WTC11 (cell line): ENCODE data around the gene ESRRA. TPM values are rescaled to one million over a fixed set of nuclear protein-coding genes. Genes with fewer than 3 reads are reported as not detected.

Source experiments
- ATAC-seq: fragments of 200-7000 bp; cut with Tn5 transposase; 2 replicates; pipeline ENCODE4 v1.10.0; 2021; ENCODE audit warnings: mild to moderate bottlenecking, moderate library complexity
- CTCF ChIA-PET: fragments of 300-600 bp; sonication (Branson Sonifier 250); formaldehyde crosslinking; loops from one replicate; lab custom pipeline; 2021; ENCODE audit warnings: antibody characterized with exemption; lab: Charles Lee
- POLR2A ChIA-PET: fragments of 350-600 bp; sonication (Branson Sonifier 250); formaldehyde crosslinking; loops from one replicate; lab custom pipeline; 2021; ENCODE audit warnings: antibody characterized with exemption; lab: Charles Lee
- DNase-seq: peaks from one replicate; pipeline ENCODE4 v3.0.0; 2021; ENCODE audit warnings: low spot score
- H3K27ac Mint-ChIP-seq: 2 replicates; pipeline ENCODE4 v1.8.0; 2021; ENCODE audit warnings: mixed read lengths
- H3K27me3 Mint-ChIP-seq: 2 replicates; pipeline ENCODE4 v1.8.0; 2021; ENCODE audit warnings: low read depth, mild to moderate bottlenecking, moderate library complexity, mixed read lengths
- H3K36me3 Mint-ChIP-seq: 2 replicates; pipeline ENCODE4 v1.8.0; 2021; ENCODE audit warnings: mixed read lengths
- H3K4me1 Mint-ChIP-seq: 2 replicates; pipeline ENCODE4 v1.8.0; 2022; ENCODE audit warnings: mixed read lengths
- H3K4me3 Mint-ChIP-seq: 2 replicates; pipeline ENCODE4 v1.8.0; 2021; ENCODE audit warnings: mild to moderate bottlenecking, moderate library complexity, mixed read lengths
- H3K9me3 Mint-ChIP-seq: 2 replicates; pipeline ENCODE4 v1.8.0; 2021; ENCODE audit warnings: mixed read lengths
- ATF1 ChIP-seq: sonication (generic); formaldehyde crosslinking; IDR thresholded peaks from 2 replicates; pipeline ENCODE4 v1.8.1; 2023; ENCODE audit warnings: mild to moderate bottlenecking, moderate library complexity, missing genetic modification reagents
- CBFB ChIP-seq: sonication (generic); formaldehyde crosslinking; IDR thresholded peaks from 2 replicates; pipeline ENCODE4 v1.8.1; 2022; ENCODE audit warnings: mild to moderate bottlenecking, low read depth, missing genetic modification reagents
- ESRRA ChIP-seq: sonication (generic); formaldehyde crosslinking; IDR thresholded peaks from 2 replicates; pipeline ENCODE4 v1.8.1; 2022; ENCODE audit warnings: mild to moderate bottlenecking, missing genetic modification reagents, borderline replicate concordance
- IRF2 ChIP-seq: sonication (generic); formaldehyde crosslinking; IDR thresholded peaks from 2 replicates; pipeline ENCODE4 v1.8.0; 2022; ENCODE audit warnings: low read depth, missing genetic modification reagents, borderline replicate concordance
- SOX15 ChIP-seq: fragments of 250-450 bp; sonication (Bioruptor Pico); IDR thresholded peaks from 2 replicates; pipeline ENCODE4 v1.9.0; 2021; ENCODE audit warnings: mild to moderate bottlenecking
- SP1 ChIP-seq: sonication (generic); formaldehyde crosslinking; conservative IDR thresholded peaks from 2 replicates; pipeline ENCODE4 v1.8.1; 2022; ENCODE audit warnings: missing genetic modification reagents
- ZMAT4 ChIP-seq: fragments of 250-450 bp; sonication (Bioruptor Pico); IDR thresholded peaks from 2 replicates; pipeline ENCODE4 v1.9.0; 2021; ENCODE audit warnings: mild to moderate bottlenecking
- ZNF423 ChIP-seq: fragments of 250-450 bp; sonication (Bioruptor Pico); IDR thresholded peaks from 2 replicates; pipeline ENCODE4 v2.1.2; 2022; ENCODE audit warnings: mild to moderate bottlenecking, moderate library complexity
- ZNF671 ChIP-seq: fragments of 250-450 bp; sonication (Bioruptor Pico); IDR thresholded peaks from 2 replicates; pipeline ENCODE4 v1.8.0; 2021; ENCODE audit warnings: mild to moderate bottlenecking
- total RNA-seq: library from RNA; stranded (reverse); gene quantifications from 3 replicates; pipeline ENCODE4 v1.2.3, GENCODE V29; 2021
- TF ChIP-seq, protein P1 (sequence below): sonication (generic); formaldehyde crosslinking; IDR thresholded peaks from 2 replicates; pipeline ENCODE4 v1.8.1; 2022; ENCODE audit warnings: missing genetic modification reagents, borderline replicate concordance
- TF ChIP-seq, protein P2 (sequence below): fragments of 250-450 bp; sonication (Bioruptor Pico); conservative IDR thresholded peaks from 2 replicates; pipeline ENCODE4 v1.9.0; 2021; ENCODE audit warnings: mild to moderate bottlenecking
- TF ChIP-seq, protein P3 (sequence below): sonication (generic); formaldehyde crosslinking; IDR thresholded peaks from 2 replicates; pipeline ENCODE4 v1.8.0; 2022; ENCODE audit warnings: missing genetic modification reagents
- TF ChIP-seq, protein P4 (sequence below): sonication (generic); formaldehyde crosslinking; IDR thresholded peaks from 2 replicates; pipeline ENCODE4 v1.8.1; 2022; ENCODE audit warnings: mild to moderate bottlenecking, missing genetic modification reagents, moderate library complexity, borderline replicate concordance
- TF ChIP-seq, protein P5 (sequence below): sonication (generic); formaldehyde crosslinking; IDR thresholded peaks from 2 replicates; pipeline ENCODE4 v1.8.0; 2022; ENCODE audit warnings: mild to moderate bottlenecking, missing genetic modification reagents
- TF ChIP-seq, protein P6 (sequence below): sonication (generic); formaldehyde crosslinking; IDR thresholded peaks from 2 replicates; pipeline ENCODE4 v1.8.1; 2023; ENCODE audit warnings: mild to moderate bottlenecking, missing genetic modification reagents, moderate library complexity

ESRRA gene
- total RNA-seq, 1 experiment from 2014 or later, result 81.9 TPM

DNA sequence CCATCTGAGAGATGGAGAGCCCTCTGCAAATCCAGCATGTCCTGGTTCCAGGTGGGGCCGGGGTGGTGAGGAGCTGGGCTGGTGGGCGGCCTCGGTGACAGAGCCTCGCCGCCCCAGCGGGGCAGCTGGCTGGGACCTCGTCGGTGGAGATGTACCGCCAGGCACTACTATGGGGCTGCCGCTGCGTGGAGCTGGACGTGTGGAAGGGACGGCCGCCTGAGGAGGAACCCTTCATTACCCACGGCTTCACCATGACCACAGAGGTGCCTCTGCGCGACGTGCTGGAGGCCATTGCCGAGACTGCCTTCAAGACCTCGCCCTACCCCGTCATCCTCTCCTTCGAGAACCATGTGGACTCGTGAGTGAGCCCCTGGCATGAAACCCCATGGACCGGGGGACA lies 47.0 kb upstream of the ESRRA start (continued):
- TF ChIP-seq ZNF423 (CRISPR knock-in tag), result no peak
- TF ChIP-seq, protein P1, sequence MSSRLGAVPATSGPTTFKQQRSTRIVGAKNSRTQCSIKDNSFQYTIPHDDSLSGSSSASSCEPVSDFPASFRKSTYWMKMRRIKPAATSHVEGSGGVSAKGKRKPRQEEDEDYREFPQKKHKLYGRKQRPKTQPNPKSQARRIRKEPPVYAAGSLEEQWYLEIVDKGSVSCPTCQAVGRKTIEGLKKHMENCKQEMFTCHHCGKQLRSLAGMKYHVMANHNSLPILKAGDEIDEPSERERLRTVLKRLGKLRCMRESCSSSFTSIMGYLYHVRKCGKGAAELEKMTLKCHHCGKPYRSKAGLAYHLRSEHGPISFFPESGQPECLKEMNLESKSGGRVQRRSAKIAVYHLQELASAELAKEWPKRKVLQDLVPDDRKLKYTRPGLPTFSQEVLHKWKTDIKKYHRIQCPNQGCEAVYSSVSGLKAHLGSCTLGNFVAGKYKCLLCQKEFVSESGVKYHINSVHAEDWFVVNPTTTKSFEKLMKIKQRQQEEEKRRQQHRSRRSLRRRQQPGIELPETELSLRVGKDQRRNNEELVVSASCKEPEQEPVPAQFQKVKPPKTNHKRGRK, result no peak
- no peak for TF ChIP-seq ZNF671
- TF ChIP-seq, protein P2, sequence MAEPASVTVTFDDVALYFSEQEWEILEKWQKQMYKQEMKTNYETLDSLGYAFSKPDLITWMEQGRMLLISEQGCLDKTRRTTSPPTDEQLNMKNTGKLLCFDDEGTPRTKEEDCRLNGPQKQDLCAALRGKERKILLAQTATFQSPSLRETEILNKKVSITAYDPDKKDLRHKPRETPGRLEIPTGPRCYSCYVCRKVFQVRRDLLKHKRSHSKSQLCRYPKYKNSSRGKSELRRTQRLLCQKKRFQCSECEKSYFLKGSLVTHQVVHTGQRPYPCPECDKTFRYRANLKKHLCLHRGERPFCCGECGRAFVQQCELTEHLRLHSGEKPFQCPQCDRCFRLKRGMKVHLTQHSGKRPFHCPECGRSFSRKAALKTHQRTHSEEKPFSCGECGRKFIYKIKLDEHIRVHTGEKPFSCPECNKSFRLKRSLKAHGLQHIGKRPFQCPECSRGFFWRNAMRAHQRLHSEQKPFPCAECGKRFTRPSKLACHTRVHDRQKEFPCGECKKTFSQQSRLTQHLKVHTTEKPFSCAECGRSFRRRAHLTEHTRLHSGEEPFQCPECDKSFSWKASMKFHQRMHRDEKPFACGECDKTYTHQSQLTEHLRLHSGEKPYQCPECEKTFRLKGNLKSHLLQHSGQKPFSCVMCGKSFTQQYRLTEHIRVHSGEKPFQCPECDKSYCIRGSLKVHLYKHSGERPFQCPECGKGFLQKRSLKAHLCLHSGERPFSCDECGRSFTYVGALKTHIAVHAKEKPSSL (CRISPR knock-in tag), result no peak
- TF ChIP-seq SP1, result no peak
- TF ChIP-seq, protein P3, sequence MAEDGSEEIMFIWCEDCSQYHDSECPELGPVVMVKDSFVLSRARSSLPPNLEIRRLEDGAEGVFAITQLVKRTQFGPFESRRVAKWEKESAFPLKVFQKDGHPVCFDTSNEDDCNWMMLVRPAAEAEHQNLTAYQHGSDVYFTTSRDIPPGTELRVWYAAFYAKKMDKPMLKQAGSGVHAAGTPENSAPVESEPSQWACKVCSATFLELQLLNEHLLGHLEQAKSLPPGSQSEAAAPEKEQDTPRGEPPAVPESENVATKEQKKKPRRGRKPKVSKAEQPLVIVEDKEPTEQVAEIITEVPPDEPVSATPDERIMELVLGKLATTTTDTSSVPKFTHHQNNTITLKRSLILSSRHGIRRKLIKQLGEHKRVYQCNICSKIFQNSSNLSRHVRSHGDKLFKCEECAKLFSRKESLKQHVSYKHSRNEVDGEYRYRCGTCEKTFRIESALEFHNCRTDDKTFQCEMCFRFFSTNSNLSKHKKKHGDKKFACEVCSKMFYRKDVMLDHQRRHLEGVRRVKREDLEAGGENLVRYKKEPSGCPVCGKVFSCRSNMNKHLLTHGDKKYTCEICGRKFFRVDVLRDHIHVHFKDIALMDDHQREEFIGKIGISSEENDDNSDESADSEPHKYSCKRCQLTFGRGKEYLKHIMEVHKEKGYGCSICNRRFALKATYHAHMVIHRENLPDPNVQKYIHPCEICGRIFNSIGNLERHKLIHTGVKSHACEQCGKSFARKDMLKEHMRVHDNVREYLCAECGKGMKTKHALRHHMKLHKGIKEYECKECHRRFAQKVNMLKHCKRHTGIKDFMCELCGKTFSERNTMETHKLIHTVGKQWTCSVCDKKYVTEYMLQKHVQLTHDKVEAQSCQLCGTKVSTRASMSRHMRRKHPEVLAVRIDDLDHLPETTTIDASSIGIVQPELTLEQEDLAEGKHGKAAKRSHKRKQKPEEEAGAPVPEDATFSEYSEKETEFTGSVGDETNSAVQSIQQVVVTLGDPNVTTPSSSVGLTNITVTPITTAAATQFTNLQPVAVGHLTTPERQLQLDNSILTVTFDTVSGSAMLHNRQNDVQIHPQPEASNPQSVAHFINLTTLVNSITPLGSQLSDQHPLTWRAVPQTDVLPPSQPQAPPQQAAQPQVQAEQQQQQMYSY (CRISPR knock-in tag), result no peak
- no peak for TF ChIP-seq ATF1 (CRISPR knock-in tag)

GRCh38 chr11:64258946-64259532 lies 46.3 kb upstream of the ESRRA start:
- no peaks in the 10 kb centered on the region for H3K9me3 Mint-ChIP-seq
- ATAC-seq (no peak), DNase-seq (no peak)
- ChIA-PET CTCF (interaction anchor here (0.9 to 1.2 kb wide), 3 partner anchors 8 to 54 kb away, joined by 3 to 4 read pairs (median 3); no protein-coding TSS in a partner anchor), POLR2A (interaction anchor here (1.0 kb wide), 1 partner anchor 15 kb away, joined by 3 read pairs; no protein-coding TSS in a partner anchor)
- no peaks in the 10 kb centered on the region; the same call in 1 of the 2 replicates for H3K4me1 Mint-ChIP-seq
- no peak overlapping the region for H3K4me3 Mint-ChIP-seq
- TF ChIP-seq ESRRA (CRISPR knock-in tag), result no peak
- no peak for TF ChIP-seq CBFB (CRISPR knock-in tag)
- TF ChIP-seq, protein P1, result no peak
- TF ChIP-seq IRF2 (CRISPR knock-in tag), result no peak
- no peak overlapping the region for H3K27ac Mint-ChIP-seq
- H3K27me3 Mint-ChIP-seq, result no peaks in the 10 kb centered on the region
- H3K36me3 Mint-ChIP-seq, result peaks cover 37% of the 10 kb centered on the region

DNA sequence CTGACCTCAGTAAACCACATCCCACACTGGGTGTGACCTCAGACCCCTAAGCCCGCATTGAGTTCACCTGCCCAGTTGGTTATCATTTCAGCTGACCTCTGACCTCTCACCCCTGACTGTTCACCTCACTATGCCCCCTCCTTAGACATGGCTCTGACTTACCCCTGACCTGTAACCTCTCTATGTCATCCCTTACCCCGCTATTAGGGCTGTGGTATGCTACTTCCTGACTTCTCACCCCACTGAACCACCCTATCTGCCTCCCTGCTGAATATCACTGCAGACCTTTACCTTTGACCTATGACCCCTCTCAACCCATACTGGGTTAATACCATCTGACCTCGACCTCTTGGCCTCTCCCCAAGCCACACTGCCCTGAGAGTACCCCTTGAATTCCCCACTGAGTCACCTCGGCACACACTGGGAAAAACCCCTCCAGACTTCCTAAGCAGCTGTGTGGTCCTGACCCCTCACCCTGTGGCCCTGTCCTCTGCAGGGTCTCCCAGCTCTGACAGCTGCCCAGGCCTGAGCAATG lies 45.7 kb upstream of the ESRRA start:
- POLR2A ChIA-PET, result no interaction called here
- peaks cover 37% of the 10 kb centered on the region for H3K36me3 Mint-ChIP-seq
- CTCF ChIA-PET, result interaction anchor here (1.2 kb wide), 1 partner anchor 55 kb away, joined by 3 read pairs; no protein-coding TSS in a partner anchor
- TF ChIP-seq, protein P4, sequence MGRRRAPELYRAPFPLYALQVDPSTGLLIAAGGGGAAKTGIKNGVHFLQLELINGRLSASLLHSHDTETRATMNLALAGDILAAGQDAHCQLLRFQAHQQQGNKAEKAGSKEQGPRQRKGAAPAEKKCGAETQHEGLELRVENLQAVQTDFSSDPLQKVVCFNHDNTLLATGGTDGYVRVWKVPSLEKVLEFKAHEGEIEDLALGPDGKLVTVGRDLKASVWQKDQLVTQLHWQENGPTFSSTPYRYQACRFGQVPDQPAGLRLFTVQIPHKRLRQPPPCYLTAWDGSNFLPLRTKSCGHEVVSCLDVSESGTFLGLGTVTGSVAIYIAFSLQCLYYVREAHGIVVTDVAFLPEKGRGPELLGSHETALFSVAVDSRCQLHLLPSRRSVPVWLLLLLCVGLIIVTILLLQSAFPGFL (CRISPR knock-in tag), result no peak
- TF ChIP-seq, protein P5, sequence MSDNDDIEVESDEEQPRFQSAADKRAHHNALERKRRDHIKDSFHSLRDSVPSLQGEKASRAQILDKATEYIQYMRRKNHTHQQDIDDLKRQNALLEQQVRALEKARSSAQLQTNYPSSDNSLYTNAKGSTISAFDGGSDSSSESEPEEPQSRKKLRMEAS (CRISPR knock-in tag), result no peak
- TF ChIP-seq, protein P6, sequence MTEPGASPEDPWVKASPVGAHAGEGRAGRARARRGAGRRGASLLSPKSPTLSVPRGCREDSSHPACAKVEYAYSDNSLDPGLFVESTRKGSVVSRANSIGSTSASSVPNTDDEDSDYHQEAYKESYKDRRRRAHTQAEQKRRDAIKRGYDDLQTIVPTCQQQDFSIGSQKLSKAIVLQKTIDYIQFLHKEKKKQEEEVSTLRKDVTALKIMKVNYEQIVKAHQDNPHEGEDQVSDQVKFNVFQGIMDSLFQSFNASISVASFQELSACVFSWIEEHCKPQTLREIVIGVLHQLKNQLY (CRISPR knock-in tag), result no peak
- TF ChIP-seq ZMAT4 (CRISPR knock-in tag) (no peak), SOX15 (CRISPR knock-in tag) (no peak), IRF2 (CRISPR knock-in tag) (no peak)

More for the DNA sequence above, 45.7 kb upstream of the ESRRA start:
- Mint-ChIP-seq H3K4me1 (no peaks in the 10 kb centered on the region; the same call in 1 of the 2 replicates), H3K27me3 (no peaks in the 10 kb centered on the region), H3K27ac (no peak overlapping the region; the same call in 1 of the 2 replicates), H3K9me3 (no peaks in the 10 kb centered on the region), H3K4me3 (no peak overlapping the region)
- DNase-seq (no peak), ATAC-seq (no peak)
